ENCODE measurements around the gene RTN4IP1.
A peak's percentile ranks its signal among the peaks of the same experiment; 100 is the strongest.

The RTN4IP1 gene

GRCh38 chr6:106556368-106556960 is 72.8 kb downstream of the RTN4IP1 start:
- H2AK5ac ChIP-seq (ENCODE audit: low read length), result no peak overlapping the region
- no peak overlapping the region for H4K12ac ChIP-seq (ENCODE audit: low read depth, low read length)
- H3K36me3 ChIP-seq (ENCODE audit: control insufficient read depth in 1 of 2, insufficient read depth in 2 of 2, low read length in 2 of 2), result no peaks in the 10 kb centered on the region
- no peak overlapping the region for H2BK12ac ChIP-seq (ENCODE audit: low read length)
- no peaks in the 10 kb centered on the region for H3K4me1 ChIP-seq (ENCODE audit: control insufficient read depth in 1 of 2, insufficient read depth in 2 of 2, low read length in 2 of 2)
- no peak overlapping the region for H3K4me2 ChIP-seq (ENCODE audit: low read length)
- no peak overlapping the region for H4K91ac ChIP-seq (ENCODE audit: low read depth, low read length)
- no peak overlapping the region for H3K27ac ChIP-seq (ENCODE audit: low read depth, low read length)
- no peak for DNase-seq
- H2BK5ac ChIP-seq (ENCODE audit: low read depth, low read length, poor library complexity), result no peak overlapping the region
- H4K8ac ChIP-seq (ENCODE audit: low read depth, low read length), result no peak overlapping the region
- H2BK120ac ChIP-seq (ENCODE audit: insufficient read depth, low read length, poor library complexity), result no peak overlapping the region
- H3K9me3 ChIP-seq (ENCODE audit: insufficient read depth, low read depth, low read length), result no peaks in the 10 kb centered on the region
- H3K27me3 ChIP-seq (ENCODE audit: insufficient read depth, low read length), result no peaks in the 10 kb centered on the region
- H3K79me2 ChIP-seq (ENCODE audit: control insufficient read depth, insufficient read depth, low read length, poor library complexity), result no peaks in the 10 kb centered on the region
- peaks cover 2% of the 10 kb centered on the region for H3K79me1 ChIP-seq (ENCODE audit: low read length)
- WGBS (ENCODE audit: extremely low coverage, insufficient coverage, insufficient read length), result no CpG with 5 or more reads among the region's 3 CpGs
- no peak overlapping the region for H3K23ac ChIP-seq (ENCODE audit: low read length)
- no peak overlapping the region for H3K18ac ChIP-seq (ENCODE audit: low read length)
- no peak overlapping the region for H2AFZ ChIP-seq (ENCODE audit: insufficient read depth, low read length, poor library complexity)
- no peak overlapping the region for H3K4me3 ChIP-seq (ENCODE audit: low read depth, low read length)
- no peak overlapping the region for H3K14ac ChIP-seq (ENCODE audit: low read length)
- H3K4ac ChIP-seq (ENCODE audit: low read depth, low read length), result no peak overlapping the region
- no peak overlapping the region for H3K9ac ChIP-seq (ENCODE audit: low read length)

- peak; percentile 68 to 86 for DNase-seq
- H4K91ac ChIP-seq (ENCODE audit: low read depth, low read length), result no peak overlapping the region
- no CpG with 5 or more reads among the region's 5 CpGs for WGBS (ENCODE audit: extremely low coverage, insufficient coverage, insufficient read length)
Measured at GRCh38 chr6:106555767-106556166, 73.5 kb downstream of the RTN4IP1 start.

DNA sequence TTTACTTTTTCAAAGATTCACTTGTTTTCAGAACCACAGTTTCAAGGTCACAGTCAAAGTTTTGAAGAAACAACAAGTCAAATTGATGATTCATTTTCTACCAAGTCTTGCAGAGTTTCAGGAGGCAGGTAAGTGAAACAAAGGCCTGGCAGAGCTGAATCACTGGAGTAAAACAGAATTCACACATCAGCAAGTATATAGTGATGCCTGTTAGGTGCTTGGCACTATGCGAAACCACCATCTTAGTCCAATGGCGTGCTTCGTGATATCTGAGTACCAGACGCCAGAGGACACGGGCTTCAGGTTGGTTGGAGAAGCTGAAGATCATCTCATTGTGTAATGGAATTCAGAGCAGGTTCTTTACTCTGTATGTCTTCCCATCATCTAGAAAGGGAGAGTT is 75.9 kb downstream of the RTN4IP1 start:
- Histone ChIP-seq H3K9me3 (ENCODE audit: insufficient read depth, low read depth, low read length) (no peaks in the 10 kb centered on the region), H2AK5ac (ENCODE audit: low read length) (no peak overlapping the region), H4K12ac (ENCODE audit: low read depth, low read length) (no peak overlapping the region), H4K8ac (ENCODE audit: low read depth, low read length) (no peak overlapping the region), H3K27me3 (ENCODE audit: insufficient read depth, low read length) (no peaks in the 10 kb centered on the region), H3K79me1 (ENCODE audit: low read length) (no peaks in the 10 kb centered on the region), H3K27ac (ENCODE audit: low read depth, low read length) (no peak overlapping the region), H2BK120ac (ENCODE audit: insufficient read depth, low read length, poor library complexity) (no peak overlapping the region), H2BK5ac (ENCODE audit: low read depth, low read length, poor library complexity) (no peak overlapping the region), H3K4me2 (ENCODE audit: low read length) (no peak overlapping the region), H3K14ac (ENCODE audit: low read length) (no peak overlapping the region), H3K4me1 (ENCODE audit: control insufficient read depth in 1 of 2, insufficient read depth in 2 of 2, low read length in 2 of 2) (peaks cover 0 to under 1% of the 10 kb centered on the region in 2 experiments), H3K23ac (ENCODE audit: low read length) (no peak overlapping the region), H3K4ac (ENCODE audit: low read depth, low read length) (no peak overlapping the region), H2AFZ (ENCODE audit: insufficient read depth, low read length, poor library complexity) (no peak overlapping the region), H2BK12ac (ENCODE audit: low read length) (no peak overlapping the region), H3K79me2 (ENCODE audit: control insufficient read depth, insufficient read depth, low read length, poor library complexity) (no peaks in the 10 kb centered on the region), H3K9ac (ENCODE audit: low read length) (no peak overlapping the region), H4K91ac (ENCODE audit: low read depth, low read length) (no peak overlapping the region), H3K4me3 (ENCODE audit: low read depth, low read length) (no peak overlapping the region), H3K36me3 (ENCODE audit: control insufficient read depth in 1 of 2, insufficient read depth in 2 of 2, low read length in 2 of 2) (no peaks in the 10 kb centered on the region), H3K18ac (ENCODE audit: low read length) (no peak overlapping the region)
- DNase-seq, result no peak
- WGBS (ENCODE audit: extremely low coverage, insufficient coverage, insufficient read length), result no CpG with 5 or more reads among the region's 5 CpGs

More at GRCh38 chr6:106555767-106556166, 73.5 kb downstream of the RTN4IP1 start:
- H2AFZ ChIP-seq (ENCODE audit: insufficient read depth, low read length, poor library complexity), result no peak overlapping the region
- no peak overlapping the region for H2BK120ac ChIP-seq (ENCODE audit: insufficient read depth, low read length, poor library complexity)
- H3K79me1 ChIP-seq (ENCODE audit: low read length), result peaks cover 2% of the 10 kb centered on the region
- no peak overlapping the region for H2AK5ac ChIP-seq (ENCODE audit: low read length)
- H4K8ac ChIP-seq (ENCODE audit: low read depth, low read length), result no peak overlapping the region
- H3K4ac ChIP-seq (ENCODE audit: low read depth, low read length), result no peak overlapping the region
- H3K9me3 ChIP-seq (ENCODE audit: insufficient read depth, low read depth, low read length), result no peaks in the 10 kb centered on the region
- H2BK5ac ChIP-seq (ENCODE audit: low read depth, low read length, poor library complexity), result no peak overlapping the region
- H3K27me3 ChIP-seq (ENCODE audit: insufficient read depth, low read length), result no peaks in the 10 kb centered on the region
- no peaks in the 10 kb centered on the region for H3K36me3 ChIP-seq (ENCODE audit: control insufficient read depth in 1 of 2, insufficient read depth in 2 of 2, low read length in 2 of 2)
- no peak overlapping the region for H3K4me3 ChIP-seq (ENCODE audit: low read depth, low read length)
- H3K79me2 ChIP-seq (ENCODE audit: control insufficient read depth, insufficient read depth, low read length, poor library complexity), result no peaks in the 10 kb centered on the region
- no peak overlapping the region for H3K14ac ChIP-seq (ENCODE audit: low read length)
- no peak overlapping the region for H3K18ac ChIP-seq (ENCODE audit: low read length)
- H4K12ac ChIP-seq (ENCODE audit: low read depth, low read length), result no peak overlapping the region
- H3K27ac ChIP-seq (ENCODE audit: low read depth, low read length), result no peak overlapping the region
- no peak overlapping the region for H3K4me2 ChIP-seq (ENCODE audit: low read length)
- no peak overlapping the region for H2BK12ac ChIP-seq (ENCODE audit: low read length)
- H3K4me1 ChIP-seq (ENCODE audit: control insufficient read depth in 1 of 2, insufficient read depth in 2 of 2, low read length in 2 of 2), result no peaks in the 10 kb centered on the region
- H3K23ac ChIP-seq (ENCODE audit: low read length), result no peak overlapping the region
- H3K9ac ChIP-seq (ENCODE audit: low read length), result no peak overlapping the region

DNA sequence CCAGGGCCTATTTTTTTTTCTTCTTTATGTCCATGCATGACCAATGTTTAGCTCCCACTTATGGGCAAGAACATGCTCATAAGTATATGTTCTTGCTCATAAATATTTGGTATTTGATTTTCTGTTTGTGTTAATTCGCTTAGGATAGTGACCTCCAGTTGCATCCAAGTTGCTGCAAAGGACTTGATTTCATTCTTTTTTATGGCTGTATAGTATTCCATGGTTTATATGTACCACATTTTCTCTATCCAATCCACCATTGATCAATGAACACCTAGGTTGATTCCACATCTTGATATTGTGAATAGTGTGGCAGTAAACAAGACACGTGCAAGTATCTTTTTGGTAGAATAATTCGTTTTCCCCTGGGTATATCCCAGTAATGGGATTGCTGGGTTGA is 78.1 kb downstream of the RTN4IP1 start:
- Histone ChIP-seq H3K18ac (ENCODE audit: low read length) (no peak overlapping the region), H3K23ac (ENCODE audit: low read length) (no peak overlapping the region), H4K8ac (ENCODE audit: low read depth, low read length) (no peak overlapping the region), H3K27ac (ENCODE audit: low read depth, low read length) (no peak overlapping the region), H4K12ac (ENCODE audit: low read depth, low read length) (no peak overlapping the region), H2BK5ac (ENCODE audit: low read depth, low read length, poor library complexity) (no peak overlapping the region), H4K91ac (ENCODE audit: low read depth, low read length) (no peak overlapping the region), H3K4me3 (ENCODE audit: low read depth, low read length) (no peak overlapping the region), H2BK12ac (ENCODE audit: low read length) (no peak overlapping the region), H3K36me3 (ENCODE audit: control insufficient read depth in 1 of 2, insufficient read depth in 2 of 2, low read length in 2 of 2) (no peaks in the 10 kb centered on the region), H2BK120ac (ENCODE audit: insufficient read depth, low read length, poor library complexity) (no peak overlapping the region), H3K4ac (ENCODE audit: low read depth, low read length) (no peak overlapping the region), H2AK5ac (ENCODE audit: low read length) (no peak overlapping the region), H3K9me3 (ENCODE audit: insufficient read depth, low read depth, low read length) (no peaks in the 10 kb centered on the region), H3K27me3 (ENCODE audit: insufficient read depth, low read length) (no peaks in the 10 kb centered on the region), H3K4me1 (ENCODE audit: control insufficient read depth in 1 of 2, insufficient read depth in 2 of 2, low read length in 2 of 2) (peaks cover 2% of the 10 kb centered on the region in 2 experiments), H3K9ac (ENCODE audit: low read length) (no peak overlapping the region), H3K14ac (ENCODE audit: low read length) (no peak overlapping the region), H3K79me2 (ENCODE audit: control insufficient read depth, insufficient read depth, low read length, poor library complexity) (no peaks in the 10 kb centered on the region), H3K4me2 (ENCODE audit: low read length) (no peak overlapping the region), H2AFZ (ENCODE audit: insufficient read depth, low read length, poor library complexity) (no peak overlapping the region), H3K79me1 (ENCODE audit: low read length) (no peaks in the 10 kb centered on the region)
- no CpG with 5 or more reads among the region's 3 CpGs for WGBS (ENCODE audit: extremely low coverage, insufficient coverage, insufficient read length)
- no peak for DNase-seq
